ENCODE measurements around the gene HEATR5A. TPM values are rescaled to one million over a fixed set of nuclear protein-coding genes. Genes with fewer than 3 reads are reported as not detected.

HEATR5A gene
- total RNA-seq, 2 donors from 2014 or later: 31.7 to 36.4 TPM

DNA sequence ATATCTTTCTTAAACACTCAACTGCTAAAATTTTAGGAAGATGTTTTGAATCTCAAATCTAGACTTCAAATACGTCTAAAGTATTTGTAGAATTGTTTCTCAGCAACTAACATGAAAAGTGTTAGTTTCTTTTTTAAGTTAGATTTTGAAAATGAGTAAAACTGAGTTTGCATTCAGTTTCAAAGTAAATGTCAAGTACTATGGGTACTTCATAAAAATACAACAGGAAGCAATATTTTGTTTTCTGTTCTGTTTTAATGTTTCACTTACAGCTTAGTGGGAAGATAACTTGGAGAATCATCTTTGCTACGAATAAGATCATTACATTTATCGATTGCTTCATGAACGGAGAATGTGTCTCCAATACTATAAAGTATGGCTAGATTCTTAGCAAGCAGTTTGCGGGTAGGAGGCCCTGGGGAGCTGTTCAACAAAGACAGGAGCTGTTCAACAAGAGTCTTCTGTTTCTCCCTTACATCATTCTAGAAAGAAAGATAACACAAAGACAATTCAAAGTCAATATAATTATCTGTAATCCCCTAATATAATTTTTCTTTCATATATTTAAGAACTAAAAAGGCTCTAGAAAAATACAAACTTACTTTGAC lies 20.2 kb downstream of the HEATR5A start:
- no peak for DNase-seq
- H3K9ac ChIP-seq (ENCODE audit: extremely low read depth, low read length, poor library complexity, severe bottlenecking): no peak overlapping the region
- TF ChIP-seq, protein P1, sequence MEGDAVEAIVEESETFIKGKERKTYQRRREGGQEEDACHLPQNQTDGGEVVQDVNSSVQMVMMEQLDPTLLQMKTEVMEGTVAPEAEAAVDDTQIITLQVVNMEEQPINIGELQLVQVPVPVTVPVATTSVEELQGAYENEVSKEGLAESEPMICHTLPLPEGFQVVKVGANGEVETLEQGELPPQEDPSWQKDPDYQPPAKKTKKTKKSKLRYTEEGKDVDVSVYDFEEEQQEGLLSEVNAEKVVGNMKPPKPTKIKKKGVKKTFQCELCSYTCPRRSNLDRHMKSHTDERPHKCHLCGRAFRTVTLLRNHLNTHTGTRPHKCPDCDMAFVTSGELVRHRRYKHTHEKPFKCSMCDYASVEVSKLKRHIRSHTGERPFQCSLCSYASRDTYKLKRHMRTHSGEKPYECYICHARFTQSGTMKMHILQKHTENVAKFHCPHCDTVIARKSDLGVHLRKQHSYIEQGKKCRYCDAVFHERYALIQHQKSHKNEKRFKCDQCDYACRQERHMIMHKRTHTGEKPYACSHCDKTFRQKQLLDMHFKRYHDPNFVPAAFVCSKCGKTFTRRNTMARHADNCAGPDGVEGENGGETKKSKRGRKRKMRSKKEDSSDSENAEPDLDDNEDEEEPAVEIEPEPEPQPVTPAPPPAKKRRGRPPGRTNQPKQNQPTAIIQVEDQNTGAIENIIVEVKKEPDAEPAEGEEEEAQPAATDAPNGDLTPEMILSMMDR (conservative IDR thresholded peaks at IDR 0.05): no peak
- no peaks in the 10 kb centered on the region for H3K9me3 Mint-ChIP-seq
- 94 to 98% methylated on average over 5 of the region's 5 CpGs for WGBS, 2 experiments (ENCODE audit: insufficient coverage in 1 of 2, insufficient read length in 1 of 2)
- H3K27me3 Mint-ChIP-seq (ENCODE audit: insufficient read depth): no peaks in the 10 kb centered on the region
- H3K4me1 Mint-ChIP-seq: peaks cover 6% of the 10 kb centered on the region
- no peaks in the 10 kb centered on the region for H3K27me3 ChIP-seq (ENCODE audit: control insufficient read depth, insufficient read depth, low read length, poor library complexity, severe bottlenecking)
- H3K4me1 ChIP-seq (ENCODE audit: control insufficient read depth, insufficient read depth, low read length): no peaks in the 10 kb centered on the region
- H3K36me3 Mint-ChIP-seq (ENCODE audit: low read depth): peaks cover 26% of the 10 kb centered on the region
- no peak overlapping the region for H3K4me3 Mint-ChIP-seq
- no peaks in the 10 kb centered on the region for H3K9me3 ChIP-seq (ENCODE audit: control insufficient read depth, low read length)
- no peak overlapping the region for H3K4me3 ChIP-seq (ENCODE audit: low read length)
- H3K27ac Mint-ChIP-seq: no peak overlapping the region
- no peak overlapping the region for H3K27ac ChIP-seq (ENCODE audit: low read depth, low read length)
- peaks cover 57% of the 10 kb centered on the region for H3K36me3 ChIP-seq (ENCODE audit: control insufficient read depth, insufficient read depth, low read length)

DNA sequence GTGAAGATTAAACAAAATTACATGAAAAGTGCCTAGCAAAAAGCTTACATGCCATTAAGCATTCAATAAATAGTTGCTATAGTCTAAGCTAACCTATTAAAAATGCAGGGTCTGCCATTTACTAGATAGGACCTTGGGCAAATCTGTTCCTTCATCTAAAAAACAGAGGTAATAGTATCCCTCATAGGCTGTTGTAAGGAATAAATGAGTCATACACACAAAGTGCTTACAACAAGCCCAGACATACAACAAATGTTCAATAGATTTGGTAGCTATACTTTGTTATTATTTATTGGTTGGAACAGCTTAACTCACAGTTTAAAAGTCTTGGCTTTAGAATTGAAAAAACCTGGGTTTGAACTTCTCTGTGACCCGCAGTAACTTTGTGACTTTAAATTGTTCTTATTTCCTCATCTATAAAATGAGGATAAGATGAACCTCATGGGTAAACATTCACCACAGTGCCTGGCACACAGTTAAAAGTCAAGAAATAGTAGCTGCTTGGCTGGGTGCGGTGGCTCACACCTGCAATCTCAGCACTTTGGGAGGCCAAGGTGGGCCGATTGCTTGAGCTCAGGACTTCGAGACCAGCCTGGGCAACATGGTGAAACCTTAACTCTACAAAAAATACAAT lies 24.7 kb downstream of the HEATR5A start:
- Histone ChIP-seq H3K27me3 (ENCODE audit: control insufficient read depth, insufficient read depth, low read length, poor library complexity, severe bottlenecking) (no peaks in the 10 kb centered on the region), H3K4me1 (ENCODE audit: control insufficient read depth, insufficient read depth, low read length) (no peaks in the 10 kb centered on the region), H3K9ac (ENCODE audit: extremely low read depth, low read length, poor library complexity, severe bottlenecking) (no peak overlapping the region), H3K36me3 (ENCODE audit: control insufficient read depth, insufficient read depth, low read length) (peaks cover 51% of the 10 kb centered on the region), H3K4me3 (ENCODE audit: low read length) (no peak overlapping the region), H3K9me3 (ENCODE audit: control insufficient read depth, low read length) (no peaks in the 10 kb centered on the region), H3K27ac (ENCODE audit: low read depth, low read length) (no peak overlapping the region)
- H3K27ac Mint-ChIP-seq: no peak overlapping the region
- no peaks in the 10 kb centered on the region for H3K4me1 Mint-ChIP-seq
- WGBS, 2 experiments (ENCODE audit: insufficient coverage in 1 of 2, insufficient read length in 1 of 2): 77 to 93% methylated on average over 4 of the region's 4 CpGs
- no peak for DNase-seq
- H3K36me3 Mint-ChIP-seq (ENCODE audit: low read depth): peaks cover 26% of the 10 kb centered on the region
- H3K27me3 Mint-ChIP-seq (ENCODE audit: insufficient read depth): no peaks in the 10 kb centered on the region
- TF ChIP-seq, protein P1 (conservative IDR thresholded peaks at IDR 0.05): no peak
- H3K4me3 Mint-ChIP-seq: no peak overlapping the region
- no peaks in the 10 kb centered on the region for H3K9me3 Mint-ChIP-seq

DNA sequence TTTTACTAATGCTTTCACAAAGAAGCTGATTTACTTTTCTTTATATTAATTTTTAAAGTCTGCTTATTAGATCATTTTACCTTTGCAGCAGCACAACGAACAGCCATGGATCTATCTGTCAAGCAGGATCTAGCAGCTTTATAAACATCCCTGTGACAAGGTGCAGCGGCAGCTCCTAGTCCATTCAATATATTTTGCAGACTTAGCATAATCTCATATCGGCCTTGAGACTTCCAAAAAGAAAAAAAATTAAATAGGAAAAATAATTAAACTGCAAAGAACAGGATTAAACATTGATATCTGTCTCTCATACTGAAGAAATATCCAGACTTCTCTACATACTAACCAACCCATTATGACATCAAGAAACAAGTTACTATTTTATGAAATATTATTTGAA lies 25.2 kb downstream of the HEATR5A start:
- TF ChIP-seq, protein P1 (conservative IDR thresholded peaks at IDR 0.05): no peak
- Mint-ChIP-seq H3K4me3 (no peak overlapping the region), H3K4me1 (no peaks in the 10 kb centered on the region), H3K9me3 (no peaks in the 10 kb centered on the region), H3K27me3 (ENCODE audit: insufficient read depth) (no peaks in the 10 kb centered on the region), H3K36me3 (ENCODE audit: low read depth) (peaks cover 23% of the 10 kb centered on the region), H3K27ac (no peak overlapping the region)
- Histone ChIP-seq H3K27ac (ENCODE audit: low read depth, low read length) (no peak overlapping the region), H3K36me3 (ENCODE audit: control insufficient read depth, insufficient read depth, low read length) (peaks cover 49% of the 10 kb centered on the region), H3K27me3 (ENCODE audit: control insufficient read depth, insufficient read depth, low read length, poor library complexity, severe bottlenecking) (no peaks in the 10 kb centered on the region), H3K9ac (ENCODE audit: extremely low read depth, low read length, poor library complexity, severe bottlenecking) (no peak overlapping the region), H3K9me3 (ENCODE audit: control insufficient read depth, low read length) (no peaks in the 10 kb centered on the region), H3K4me3 (ENCODE audit: low read length) (no peak overlapping the region), H3K4me1 (ENCODE audit: control insufficient read depth, insufficient read depth, low read length) (no peaks in the 10 kb centered on the region)
- DNase-seq: no peak
- WGBS, 2 experiments (ENCODE audit: insufficient coverage in 1 of 2, insufficient read length in 1 of 2): 90% methylated on average over 2 of the region's 3 CpGs; no CpG with 5 or more reads in 1 of the 2 experiments

Measured in endodermal cell (in vitro differentiated cells).